Upper lobe of right lung (tissue), 1 donor: ENCODE results near the gene MATCAP1. TPM values are rescaled to one million over a fixed set of nuclear protein-coding genes. Genes with fewer than 3 reads are reported as not detected.

Source experiments
- ATAC-seq: fragments of 200-7000 bp; cut with Tn5 transposase; one replicate; pipeline ENCODE4 v1.9.1; 2020; ENCODE audit warnings: mild to moderate bottlenecking, moderate library complexity
- DNase-seq: peaks from one replicate; pipeline ENCODE4 v3.0.0-alpha.2; 2020
- H3K27ac ChIP-seq: fragments of 200-600 bp; one replicate; pipeline ENCODE4 v1.8.0; 2022
- H3K27me3 ChIP-seq: fragments of 200-600 bp; one replicate; pipeline ENCODE4 v1.8.0; 2022; ENCODE audit warnings: mild to moderate bottlenecking
- H3K36me3 ChIP-seq: fragments of 200-600 bp; one replicate; pipeline ENCODE4 v1.8.0; 2022
- H3K4me1 ChIP-seq: fragments of 200-600 bp; one replicate; pipeline ENCODE4 v1.8.0; 2022
- H3K4me3 ChIP-seq: fragments of 200-600 bp; one replicate; pipeline ENCODE4 v1.8.0; 2022; ENCODE audit warnings: mild to moderate bottlenecking
- H3K9me3 ChIP-seq: fragments of 200-600 bp; one replicate; pipeline ENCODE4 v1.8.0; 2022
- CTCF ChIP-seq: fragments of 200-600 bp; IDR thresholded peaks from one replicate; pipeline ENCODE4 v1.8.0; 2022; ENCODE audit warnings: antibody characterized with exemption
- intact Hi-C: fragments of 100-400 bp; cut with DNase I; formaldehyde crosslinking; loops from one replicate; pipeline ENCODE4 v1.11.0; 2022
- total RNA-seq: library from RNA; stranded (reverse); fragmentation: NEBNext Ultra II Directional; extraction: Animal tissue kit (Norgen Biotek cat#: 25700); gene quantifications from one replicate; pipeline ENCODE4 v1.2.1, GENCODE V29; 2021
- donor health status: DM: no; HTN: yes; CAD: no; lungs with severe emphysema.

The MATCAP1 gene
- total RNA-seq, 1 donor from 2014 or later = 28.4 TPM

GRCh38 chr16:67196881-67197280 lies 13.1 kb upstream of the MATCAP1 start:
- no peaks in the 10 kb centered on the region for H3K9me3 ChIP-seq
- H3K27ac ChIP-seq = no peak overlapping the region
- H3K36me3 ChIP-seq = peaks cover 66% of the 10 kb centered on the region
- H3K4me3 ChIP-seq = no peak overlapping the region
- H3K4me1 ChIP-seq = peaks cover 28% of the 10 kb centered on the region
- H3K27me3 ChIP-seq = no peaks in the 10 kb centered on the region
- TF ChIP-seq CTCF = no peak
- intact Hi-C loops = no loop called here
- DNase-seq (no peak), ATAC-seq (no peak)

- ATAC-seq = no peak
- Histone ChIP-seq H3K27me3 (no peaks in the 10 kb centered on the region), H3K36me3 (peaks cover 58% of the 10 kb centered on the region), H3K9me3 (no peaks in the 10 kb centered on the region), H3K27ac (no peak overlapping the region), H3K4me1 (peaks cover 36% of the 10 kb centered on the region), H3K4me3 (no peak overlapping the region)
- intact Hi-C loops = no loop called here
- no peak for DNase-seq
- TF ChIP-seq CTCF = no peak
These were observed 11.9 kb upstream of the MATCAP1 start for GRCh38 chr16:67195676-67196075.

- Histone ChIP-seq H3K36me3 (peaks cover 58% of the 10 kb centered on the region), H3K4me3 (no peak overlapping the region), H3K9me3 (no peaks in the 10 kb centered on the region), H3K27me3 (no peaks in the 10 kb centered on the region), H3K4me1 (peaks cover 36% of the 10 kb centered on the region), H3K27ac (no peak overlapping the region)
- ATAC-seq (no peak), DNase-seq (no peak)
- intact Hi-C loops = no loop called here
- TF ChIP-seq CTCF = no peak
These were observed 10.5 kb upstream of the MATCAP1 start for GRCh38 chr16:67194260-67194659.

GRCh38 chr16:67193536-67193935 lies 9.8 kb upstream of the MATCAP1 start:
- no peaks in the 10 kb centered on the region for H3K27me3 ChIP-seq
- intact Hi-C loops = no loop called here
- peaks cover 54% of the 10 kb centered on the region for H3K36me3 ChIP-seq
- ATAC-seq (no peak), DNase-seq (no peak)
- H3K4me3 ChIP-seq = peak overlapping the region; percentile 99
- no peaks in the 10 kb centered on the region for H3K9me3 ChIP-seq
- H3K4me1 ChIP-seq = peaks cover 35% of the 10 kb centered on the region
- TF ChIP-seq CTCF = no peak
- no peak overlapping the region for H3K27ac ChIP-seq

GRCh38 chr16:67192781-67193361 lies 9.1 kb upstream of the MATCAP1 start:
- DNase-seq (no peak), ATAC-seq (no peak)
- peak overlapping the region; percentile 99 for H3K4me3 ChIP-seq
- no peaks in the 10 kb centered on the region for H3K9me3 ChIP-seq
- H3K4me1 ChIP-seq = peaks cover 28% of the 10 kb centered on the region
- TF ChIP-seq CTCF = no peak
- H3K27me3 ChIP-seq = no peaks in the 10 kb centered on the region
- peak overlapping the region; percentile 82 for H3K27ac ChIP-seq
- H3K36me3 ChIP-seq = peaks cover 48% of the 10 kb centered on the region
- intact Hi-C loops = no loop called here
